GM18870 (cell line): ENCODE data around the gene METTL9.
"Not testable (repeated sequence)": the region's sequence is repeated elsewhere in the genome, so short reads cannot be mapped to it uniquely, and the experiment has no call there.

Source experiments
- ATAC-seq: cut with Tn5 transposase; IDR thresholded peaks from one replicate; pipeline ENCODE4 v1.9.1; 2021; ENCODE audit warnings: moderate library complexity; ENCODE audit not compliant: unreplicated experiment

The METTL9 gene

GRCh38 chr16:21610006-21610544 lies 10.7 kb downstream of the METTL9 start:
- no peak for ATAC-seq

- no peak for ATAC-seq
Measured at GRCh38 chr16:21610766-21611165, 11.4 kb downstream of the METTL9 start.

GRCh38 chr16:21611198-21611555 lies 11.8 kb downstream of the METTL9 start:
- ATAC-seq = no peak

- ATAC-seq = no peak
Measured at GRCh38 chr16:21611556-21612384, 12.4 kb downstream of the METTL9 start.

GRCh38 chr16:21613361-21613760 lies 14.0 kb downstream of the METTL9 start:
- ATAC-seq = no peak

- no peak for ATAC-seq
Measured at GRCh38 chr16:21613781-21614180, 14.4 kb downstream of the METTL9 start.

GRCh38 chr16:21614896-21615295 lies 15.5 kb downstream of the METTL9 start:
- ATAC-seq = no peak

GRCh38 chr16:21617607-21618006 lies 18.2 kb downstream of the METTL9 start:
- no peak for ATAC-seq

- no peak for ATAC-seq
Measured at GRCh38 chr16:21618281-21618680, 18.9 kb downstream of the METTL9 start.

- no peak for ATAC-seq
Measured at GRCh38 chr16:21619765-21620425, 20.5 kb downstream of the METTL9 start.

GRCh38 chr16:21620592-21620991 lies 21.2 kb downstream of the METTL9 start:
- ATAC-seq = no peak

GRCh38 chr16:21622545-21622944 lies 23.2 kb downstream of the METTL9 start:
- no peak for ATAC-seq

- ATAC-seq = no peak
Measured at GRCh38 chr16:21625026-21625425, 25.6 kb downstream of the METTL9 start.

GRCh38 chr16:21626659-21627277 lies 27.4 kb downstream of the METTL9 start:
- ATAC-seq = no peak

- ATAC-seq = no peak
Measured at GRCh38 chr16:21628121-21628726, 28.8 kb downstream of the METTL9 start.

GRCh38 chr16:21628772-21629171 lies 29.4 kb downstream of the METTL9 start:
- no peak for ATAC-seq

- not testable (repeated sequence) for ATAC-seq
Measured at GRCh38 chr16:21629616-21630539, 30.5 kb downstream of the METTL9 start.

GRCh38 chr16:21630866-21631265 lies 31.5 kb downstream of the METTL9 start:
- not testable (repeated sequence) for ATAC-seq

- not testable (repeated sequence) for ATAC-seq
Measured at GRCh38 chr16:21631376-21631775, 32.0 kb downstream of the METTL9 start.

- ATAC-seq = not testable (repeated sequence)
Measured at GRCh38 chr16:21631951-21632575, 32.7 kb downstream of the METTL9 start.
